HAP-1 (cell line): ENCODE results near the gene RPS21.
A peak's percentile ranks its signal among the peaks of the same experiment; 100 is the strongest.

Experiments
- DNase-seq, 2 experiments: peaks; one replicate each; pipeline ENCODE4 v3.0.0-alpha.2; 2016 to 2020; ENCODE audit warnings: low spot score in 2 of 2
- H3K27me3 ChIP-seq: fragments of 250-450 bp; sonication (Bioruptor Pico); 2 replicates; pipeline ENCODE4 v1.5.1; 2020; ENCODE audit warnings: low read depth, mild to moderate bottlenecking, moderate library complexity
- H3K36me3 ChIP-seq: fragments of 250-450 bp; sonication (Bioruptor Pico); replicated peaks from 2 replicates; pipeline ENCODE4 v1.5.1; 2020; ENCODE audit warnings: mild to moderate bottlenecking
- H3K4me1 ChIP-seq: fragments of 250-450 bp; sonication (Bioruptor Pico); 2 replicates; pipeline ENCODE4 v1.5.1; 2020; ENCODE audit warnings: mild to moderate bottlenecking
- H3K4me3 ChIP-seq: fragments of 250-450 bp; sonication (Bioruptor Pico); 2 replicates; pipeline ENCODE4 v1.5.1; 2020; ENCODE audit warnings: mild to moderate bottlenecking, moderate library complexity
- H3K9me3 ChIP-seq: fragments of 250-450 bp; sonication (Bioruptor Pico); 2 replicates; pipeline ENCODE4 v1.5.1; 2020; ENCODE audit warnings: mild to moderate bottlenecking, moderate library complexity
- in situ Hi-C: fragments of 300-500 bp; cut with MboI; formaldehyde crosslinking; loops from 3 replicates; pipeline ENCODE4 v1.14.3; 2020; ENCODE audit warnings: low sequenced_read_pairs, inconsistent platforms, mixed read lengths

The RPS21 gene

DNA sequence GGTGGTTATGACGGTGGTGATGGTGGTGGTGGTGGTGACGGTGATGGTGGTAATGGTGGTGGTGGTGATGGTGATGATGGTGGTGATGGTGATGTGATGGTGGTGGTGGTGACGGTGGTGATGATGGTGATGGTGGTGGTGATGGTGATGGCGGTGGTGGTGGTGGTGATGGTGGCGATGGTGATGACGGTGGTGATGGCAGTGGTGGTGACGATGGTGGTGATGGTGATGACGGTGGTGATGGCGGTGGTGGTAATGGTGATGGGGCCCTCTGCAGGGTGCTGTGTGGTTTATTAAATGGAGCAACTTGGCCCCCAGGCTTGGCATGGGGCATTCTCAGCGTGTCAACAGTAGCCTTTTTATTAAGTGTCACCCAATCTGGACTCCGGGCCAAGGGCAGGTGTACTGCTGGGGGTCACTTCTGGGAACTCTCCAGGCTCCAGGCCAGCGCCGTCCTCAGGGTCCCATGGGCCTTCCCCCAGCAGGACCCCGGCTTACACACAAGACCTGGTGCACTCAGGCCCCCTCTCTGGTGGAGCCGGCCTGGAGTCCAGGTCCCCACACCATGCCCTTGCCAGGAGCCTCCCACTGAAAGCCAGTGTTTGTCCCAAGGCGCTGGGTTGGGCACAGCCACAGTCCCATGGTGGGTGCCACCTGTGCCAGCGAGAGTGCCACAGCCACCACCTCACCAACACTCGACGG is 11.4 kb downstream of the RPS21 start:
- in situ Hi-C loops, result no loop called here
- no peaks in the 10 kb centered on the region for H3K9me3 ChIP-seq
- no peak for DNase-seq
- H3K27me3 ChIP-seq, result no peaks in the 10 kb centered on the region
- H3K4me1 ChIP-seq, result no peaks in the 10 kb centered on the region
- no peak overlapping the region for H3K4me3 ChIP-seq
- H3K36me3 ChIP-seq, result peaks cover under 1% of the 10 kb centered on the region

DNA sequence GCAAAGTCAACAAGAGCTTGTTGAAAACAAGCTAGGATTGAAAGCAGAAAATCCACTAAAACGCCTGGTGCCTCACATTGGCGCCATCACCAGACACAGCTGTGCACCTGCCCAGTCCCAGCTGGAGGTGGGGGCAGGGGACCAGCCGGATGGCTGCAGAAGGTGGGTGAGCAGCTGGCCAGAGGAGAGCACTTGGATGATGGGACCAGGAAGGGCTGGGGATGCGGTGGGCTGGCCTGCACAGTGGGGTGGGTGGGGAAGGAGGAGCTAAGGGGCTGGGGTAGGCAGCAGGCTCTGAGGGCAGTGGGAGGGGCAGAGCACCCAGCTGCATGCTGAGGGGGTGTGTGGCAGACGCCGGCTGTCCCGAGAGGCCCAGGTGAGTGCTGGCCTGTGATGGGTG is 13.1 kb downstream of the RPS21 start:
- Histone ChIP-seq H3K9me3 (no peaks in the 10 kb centered on the region), H3K27me3 (no peaks in the 10 kb centered on the region), H3K4me1 (no peaks in the 10 kb centered on the region), H3K4me3 (no peak overlapping the region), H3K36me3 (no peaks in the 10 kb centered on the region)
- in situ Hi-C loops, result no loop called here
- DNase-seq, result no peak

DNA sequence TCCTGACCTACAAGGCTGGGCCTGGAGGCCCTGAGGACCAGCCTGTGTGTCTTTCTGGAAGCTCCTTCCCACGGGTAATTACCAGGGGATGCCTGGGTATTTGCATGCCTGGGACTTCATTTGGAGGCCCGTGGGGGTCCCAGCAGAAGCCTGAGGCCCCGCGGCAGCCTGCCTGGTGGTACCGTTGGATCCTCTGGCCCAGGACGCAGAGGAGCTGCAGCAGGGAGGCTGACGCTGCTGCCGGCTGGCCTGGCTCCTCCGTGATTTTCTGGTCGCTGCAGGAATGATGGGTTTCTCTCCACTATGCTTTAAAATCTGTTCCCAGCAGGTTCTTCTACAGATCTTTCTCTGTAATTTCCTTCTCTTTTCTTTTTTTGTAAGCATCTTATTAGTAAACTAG is 13.6 kb downstream of the RPS21 start:
- Histone ChIP-seq H3K9me3 (no peaks in the 10 kb centered on the region), H3K4me3 (no peak overlapping the region), H3K4me1 (peaks cover 2% of the 10 kb centered on the region; the same call in 1 of the 2 replicates), H3K36me3 (no peaks in the 10 kb centered on the region), H3K27me3 (no peaks in the 10 kb centered on the region)
- in situ Hi-C loops, result no loop called here
- no peak for DNase-seq

DNA sequence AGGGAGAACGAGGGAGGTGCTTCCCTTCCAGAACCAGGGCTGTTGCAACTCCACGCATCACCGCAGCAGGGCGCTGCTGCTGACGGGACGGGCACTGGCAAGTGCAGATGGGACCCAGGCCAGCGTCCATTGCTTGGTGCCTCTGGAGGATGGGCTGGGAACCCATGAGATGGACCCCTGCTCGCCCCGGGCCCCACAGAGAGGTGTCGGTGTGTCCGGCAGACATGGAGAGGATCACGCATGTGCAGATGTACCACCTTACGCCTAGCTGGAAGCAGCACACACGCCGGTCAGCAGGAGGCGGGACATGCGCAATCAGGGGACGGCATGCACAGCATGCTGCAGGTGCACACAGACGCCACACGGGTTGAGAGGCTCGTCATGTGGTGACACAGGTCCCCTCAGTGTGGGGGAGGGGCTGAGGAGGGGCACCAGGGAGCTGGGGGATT is 14.5 kb downstream of the RPS21 start:
- in situ Hi-C loops, result no loop called here
- H3K27me3 ChIP-seq, result no peaks in the 10 kb centered on the region
- peaks cover 7% of the 10 kb centered on the region for H3K4me1 ChIP-seq
- H3K36me3 ChIP-seq, result no peaks in the 10 kb centered on the region
- H3K4me3 ChIP-seq, result no peak overlapping the region
- DNase-seq, result no peak
- no peaks in the 10 kb centered on the region for H3K9me3 ChIP-seq

DNA sequence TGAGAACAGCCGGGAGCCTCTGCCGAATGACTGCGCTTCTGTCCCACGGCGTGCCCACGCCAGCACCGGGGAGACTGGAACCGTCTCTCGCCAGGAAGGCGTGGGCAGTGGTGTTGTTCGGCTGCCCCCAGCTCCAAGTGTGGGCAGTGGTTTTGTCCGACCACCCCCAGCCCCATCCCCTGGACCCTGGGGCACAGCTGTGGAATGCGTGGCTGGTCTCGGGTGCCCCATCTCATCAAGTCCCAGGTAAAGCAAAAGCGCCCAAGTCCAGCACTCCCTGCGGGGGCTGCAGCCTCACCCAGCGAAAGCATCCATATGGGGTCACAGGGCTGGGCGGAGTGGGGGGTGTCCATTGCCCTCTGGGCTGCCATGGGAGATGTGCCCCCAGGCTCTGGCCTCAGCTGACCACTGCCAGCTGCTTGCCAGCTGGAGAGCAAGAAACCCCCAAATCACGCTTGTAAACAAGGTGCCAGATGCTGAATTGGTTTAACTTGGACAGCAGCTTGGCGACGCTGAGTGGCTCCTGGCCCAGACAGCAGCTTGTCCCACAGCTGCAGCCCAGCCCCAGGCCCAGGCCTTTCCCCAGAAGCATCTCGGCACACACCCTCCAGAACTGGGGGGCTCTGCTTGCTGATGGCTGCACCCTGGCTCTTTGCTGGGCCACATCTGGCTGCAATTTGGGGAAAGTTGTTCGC is 15.7 kb downstream of the RPS21 start:
- DNase-seq, result no peak
- H3K4me3 ChIP-seq, result no peak overlapping the region
- no peaks in the 10 kb centered on the region for H3K9me3 ChIP-seq
- peaks cover 12% of the 10 kb centered on the region for H3K4me1 ChIP-seq
- no peaks in the 10 kb centered on the region for H3K36me3 ChIP-seq
- in situ Hi-C loops, result no loop called here
- no peaks in the 10 kb centered on the region for H3K27me3 ChIP-seq

DNA sequence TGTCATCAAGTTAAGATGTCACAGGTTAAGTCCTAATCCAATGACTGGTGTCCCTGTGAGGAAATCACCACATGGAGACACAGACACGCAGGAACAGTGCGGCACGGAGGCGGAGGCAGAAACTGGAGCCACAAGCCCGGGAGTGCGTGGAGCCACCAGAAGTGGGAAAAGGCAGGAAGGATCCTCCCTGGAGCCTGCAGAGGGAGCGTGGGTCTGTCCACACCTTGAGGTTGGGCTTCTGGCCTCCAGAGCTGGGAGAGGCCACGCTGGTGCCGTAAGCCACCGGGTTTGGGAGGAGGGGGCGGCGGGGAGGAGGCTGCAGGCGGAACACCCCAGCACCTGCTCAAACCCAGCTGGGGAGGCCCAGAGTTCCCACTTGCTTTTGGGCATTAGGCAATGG is 16.4 kb downstream of the RPS21 start:
- Histone ChIP-seq H3K36me3 (no peaks in the 10 kb centered on the region), H3K4me3 (no peak overlapping the region), H3K27me3 (no peaks in the 10 kb centered on the region), H3K4me1 (peaks cover 15% of the 10 kb centered on the region), H3K9me3 (no peaks in the 10 kb centered on the region)
- DNase-seq, result no peak
- in situ Hi-C loops, result no loop called here

DNA sequence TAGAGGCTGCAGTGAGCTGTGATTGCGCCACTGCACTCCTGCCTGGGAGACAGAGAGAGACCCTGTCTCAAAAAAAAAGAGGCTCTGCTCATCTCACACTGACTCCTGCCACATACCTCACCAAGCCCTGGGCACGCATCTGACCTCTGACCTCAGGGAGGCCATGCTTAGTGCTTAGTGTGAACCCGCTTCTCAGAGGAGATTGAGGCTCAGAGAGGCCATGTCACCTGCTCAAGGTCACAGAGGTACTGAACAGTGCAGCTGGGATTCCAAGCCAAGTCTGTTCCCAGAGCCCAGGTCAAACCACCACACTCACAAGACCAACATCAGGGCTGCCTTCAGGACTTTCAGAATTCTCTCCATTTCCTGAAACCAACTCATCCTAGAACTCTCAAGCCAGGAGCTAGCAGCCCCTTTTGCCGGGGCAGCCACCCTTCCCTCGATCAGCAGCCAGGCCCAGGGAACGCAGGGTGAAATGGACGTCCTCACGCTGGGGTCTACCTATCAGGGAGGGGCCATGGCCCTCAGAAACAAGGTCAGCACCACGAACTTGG is 17.3 kb downstream of the RPS21 start:
- Histone ChIP-seq H3K27me3 (no peaks in the 10 kb centered on the region), H3K4me3 (no peak overlapping the region), H3K36me3 (no peaks in the 10 kb centered on the region), H3K9me3 (no peaks in the 10 kb centered on the region), H3K4me1 (peaks cover 15% of the 10 kb centered on the region)
- DNase-seq, result no peak
- in situ Hi-C loops, result no loop called here

DNA sequence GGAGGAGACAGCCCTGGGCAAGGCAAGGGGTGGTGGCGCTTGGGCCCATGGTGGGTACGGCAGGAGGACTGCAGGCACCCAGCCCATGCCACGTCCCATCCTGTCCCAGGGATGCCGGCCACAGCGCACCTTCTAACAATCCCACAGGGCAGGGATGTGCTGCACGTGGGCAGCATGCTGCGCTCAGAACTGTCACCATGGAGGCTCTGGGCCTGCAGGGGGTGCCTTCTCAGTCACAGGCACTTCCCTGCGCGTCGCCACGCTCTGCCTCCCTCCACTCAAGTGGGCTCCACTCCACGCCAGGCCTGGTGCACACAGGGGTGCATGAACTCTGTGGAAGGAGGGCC is 17.8 kb downstream of the RPS21 start:
- no peaks in the 10 kb centered on the region for H3K9me3 ChIP-seq
- H3K4me1 ChIP-seq, result peaks cover 15% of the 10 kb centered on the region

DNA sequence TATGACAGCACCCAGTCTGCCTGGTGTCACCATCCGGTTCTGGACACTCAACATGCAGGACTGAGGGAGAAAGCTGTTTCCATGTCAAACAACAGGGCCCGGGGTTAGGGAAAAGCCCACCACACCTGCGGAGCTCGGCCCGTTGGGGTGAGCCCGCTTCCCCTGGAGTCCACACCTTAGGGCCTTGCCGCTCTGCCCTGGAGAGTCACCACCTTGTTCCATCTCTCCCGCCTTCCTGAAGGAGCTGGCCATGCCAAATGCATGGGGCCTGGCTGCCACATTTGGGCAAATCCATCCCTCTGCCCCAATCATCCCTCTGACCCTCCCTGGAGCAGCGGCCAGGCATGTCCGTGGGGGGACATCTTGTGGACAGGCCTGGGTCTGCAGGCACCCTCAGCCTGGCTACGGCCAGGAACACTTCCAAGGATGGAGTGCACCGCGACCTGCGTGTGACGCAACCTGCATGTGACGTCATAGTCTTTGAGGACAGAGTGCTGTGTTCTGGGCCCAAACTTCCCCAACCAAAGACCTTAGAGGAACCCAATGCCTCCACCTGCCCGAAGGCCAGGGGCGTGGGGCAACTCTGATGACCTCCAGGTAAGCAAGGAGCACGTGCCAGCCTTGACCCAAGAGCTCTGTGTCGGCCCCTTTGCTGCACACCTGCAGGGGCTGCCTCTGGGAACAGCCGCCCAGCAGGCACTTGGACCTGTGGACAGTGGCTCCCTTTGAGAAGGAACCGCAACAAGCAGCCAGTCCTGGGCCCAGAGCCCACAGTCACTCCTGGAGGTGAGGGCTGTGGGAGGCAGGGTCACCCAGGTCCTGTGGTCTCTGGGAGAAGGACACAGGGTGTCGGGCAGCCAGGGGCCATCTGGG is 18.4 kb downstream of the RPS21 start:
- in situ Hi-C loops, result no loop called here
- H3K36me3 ChIP-seq, result no peaks in the 10 kb centered on the region
- H3K9me3 ChIP-seq, result no peaks in the 10 kb centered on the region
- peak overlapping the region; percentile 49 for H3K4me3 ChIP-seq
- peak in 1 of 2 experiments; percentile 68 for DNase-seq
- H3K27me3 ChIP-seq, result no peaks in the 10 kb centered on the region
- H3K4me1 ChIP-seq, result peaks cover 15% of the 10 kb centered on the region

More for the DNA sequence above, 17.8 kb downstream of the RPS21 start:
- no peak for DNase-seq
- in situ Hi-C loops, result no loop called here
- no peak overlapping the region for H3K4me3 ChIP-seq
- no peaks in the 10 kb centered on the region for H3K27me3 ChIP-seq
- H3K36me3 ChIP-seq, result no peaks in the 10 kb centered on the region

DNA sequence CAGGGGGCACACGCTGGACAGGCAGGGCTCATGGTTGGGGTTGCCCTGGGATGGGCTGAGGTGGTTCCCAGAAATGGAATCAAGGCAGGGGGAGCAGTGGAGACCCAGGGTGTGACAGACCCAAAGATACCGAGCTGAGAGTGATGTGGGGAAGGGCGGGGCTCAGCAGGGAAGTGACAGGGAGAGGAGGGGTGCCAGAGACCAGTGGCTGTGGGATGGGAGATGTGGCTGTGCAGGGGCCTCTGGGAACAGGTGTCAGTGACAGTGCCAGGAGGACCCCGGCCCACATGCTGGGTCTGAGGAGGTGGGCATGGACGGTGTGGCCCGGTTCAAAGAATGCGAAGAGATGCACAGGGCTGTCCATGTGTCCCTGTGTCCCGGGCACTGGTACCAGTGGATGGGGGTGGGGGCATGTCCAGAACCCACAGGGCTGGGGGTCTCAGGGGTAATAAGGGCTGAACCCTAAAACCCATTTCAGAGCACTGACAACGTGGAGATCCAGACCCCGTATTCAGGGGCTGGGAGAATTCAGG is 19.1 kb downstream of the RPS21 start:
- Histone ChIP-seq H3K4me1 (peaks cover 15% of the 10 kb centered on the region), H3K4me3 (peak overlapping the region; percentile 49), H3K9me3 (no peaks in the 10 kb centered on the region), H3K36me3 (no peaks in the 10 kb centered on the region), H3K27me3 (no peaks in the 10 kb centered on the region)
- in situ Hi-C loops, result no loop called here
- no peak for DNase-seq

DNA sequence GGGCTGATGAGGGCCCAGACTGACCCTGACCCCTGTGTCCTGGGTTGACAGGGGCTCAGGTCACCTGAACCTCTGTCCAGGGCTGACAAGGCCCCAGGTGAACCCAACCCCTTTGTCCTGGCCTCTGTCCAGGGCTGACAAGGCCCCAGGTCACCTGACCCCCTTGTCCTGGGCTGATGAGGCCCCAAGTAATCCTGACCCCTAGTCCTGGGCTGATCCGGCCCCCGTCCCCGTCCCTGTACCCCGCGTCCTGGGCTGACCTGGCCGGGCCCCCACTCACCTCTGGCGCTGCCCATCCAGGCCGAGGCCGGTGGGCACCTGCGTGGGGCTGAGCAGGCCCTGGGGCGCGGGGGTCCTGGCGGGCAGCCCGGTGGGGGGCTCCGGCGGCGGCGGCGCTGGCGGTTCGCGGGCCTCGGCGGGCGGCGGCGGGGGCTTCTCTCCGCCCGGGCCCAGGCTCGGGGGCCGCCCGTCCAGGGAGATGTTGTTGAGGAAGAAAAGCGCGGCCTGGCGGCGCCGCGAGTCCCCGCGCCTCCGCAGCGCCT is 19.8 kb downstream of the RPS21 start:
- H3K9me3 ChIP-seq, result no peaks in the 10 kb centered on the region
- no peaks in the 10 kb centered on the region for H3K36me3 ChIP-seq
- H3K4me1 ChIP-seq, result peaks cover 15% of the 10 kb centered on the region
- DNase-seq, result no peak
- in situ Hi-C loops, result no loop called here
- peak overlapping the region; percentile 49 for H3K4me3 ChIP-seq
- H3K27me3 ChIP-seq, result no peaks in the 10 kb centered on the region

DNA sequence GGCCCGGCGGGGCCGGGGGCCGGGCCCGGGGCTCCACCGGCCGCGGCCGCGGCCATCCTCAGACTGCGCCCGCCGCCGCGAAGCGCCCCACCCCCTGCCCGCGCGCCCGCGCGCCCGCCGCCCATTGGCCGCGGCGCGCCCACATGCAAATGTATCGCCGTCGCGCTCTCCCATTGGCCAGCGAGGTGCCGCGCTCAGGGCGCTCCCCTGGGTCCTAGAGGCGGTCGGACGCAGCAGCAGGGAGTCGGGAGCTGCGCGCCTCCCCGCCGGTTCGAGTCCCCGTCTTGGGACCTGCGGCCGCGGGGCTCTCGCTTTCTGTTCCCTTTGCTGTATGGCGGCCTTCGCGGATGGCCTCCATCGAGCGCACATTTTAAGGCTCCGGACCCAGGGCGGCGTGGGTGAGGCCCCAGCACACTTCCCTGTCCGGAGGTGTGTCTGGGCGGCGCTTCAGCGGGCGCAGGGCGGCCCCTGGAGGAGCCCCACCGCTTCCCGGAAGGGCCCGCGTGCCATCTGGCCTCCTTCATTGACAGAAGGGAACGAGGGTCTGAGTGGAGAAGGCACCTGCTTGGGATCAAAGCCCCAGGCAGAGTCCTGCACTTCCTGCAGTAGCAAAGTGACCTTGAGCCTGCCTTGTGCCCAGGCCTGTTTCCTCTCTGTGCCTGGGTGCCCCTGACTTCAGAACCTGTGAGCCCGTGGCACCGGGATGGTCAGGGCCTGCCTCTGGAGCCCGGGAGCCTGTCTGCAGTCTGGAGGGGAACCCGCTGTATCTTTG is 20.5 kb downstream of the RPS21 start, which contains the start of gene CABLES2:
CABLES2 (minus strand) TSS at position 65 of the 772 bp plus-strand sequence; CDS start at position 56, 9 bp downstream.
- H3K4me1 ChIP-seq, result peaks cover 15% of the 10 kb centered on the region
- DNase-seq, result peak; percentile 91 to 95
- H3K27me3 ChIP-seq, result no peaks in the 10 kb centered on the region
- H3K36me3 ChIP-seq, result no peaks in the 10 kb centered on the region
- no peaks in the 10 kb centered on the region for H3K9me3 ChIP-seq
- H3K4me3 ChIP-seq, result peak within 1 kb of the TSS; percentile 49
- in situ Hi-C loops, result no loop called here
